Measurements from ENCODE around the gene HES6.

GRCh38 chr2:238226698-238227586 lies 12.9 kb downstream of the HES6 start:
- TF ChIP-seq SP1 (IDR thresholded peaks at IDR 0.05; ENCODE audit: low read depth, low read length) (no peak), EZH2 (IDR thresholded peaks at IDR 0.05; ENCODE audit: low read depth, low read length, severe bottlenecking) (no peak), TCF12 (IDR thresholded peaks at IDR 0.05; ENCODE audit: low read depth, low read length) (no peak), KDM1A (IDR thresholded peaks at IDR 0.05; ENCODE audit: borderline replicate concordance, low read length) (no peak), BCL11A (IDR thresholded peaks at IDR 0.05; ENCODE audit: low read depth in 2 of 2, low read length in 2 of 2) (no peak), POLR2AphosphoS5 (IDR thresholded peaks at IDR 0.05; ENCODE audit: low read depth, low read length) (no peak), RNF2 (IDR thresholded peaks at IDR 0.05; ENCODE audit: borderline replicate concordance, low read depth, low read length, missing control alignments, poor library complexity, severe bottlenecking) (no peak), CTCF (IDR thresholded peaks at IDR 0.05; ENCODE audit: control extremely low read depth in 1 of 3, insufficient read depth in 1 of 3, low read depth in 1 of 3, low read length in 3 of 3) (no peak), HDAC6 (IDR thresholded peaks at IDR 0.05; ENCODE audit: low read depth, low read length) (no peak), E2F6 (IDR thresholded peaks at IDR 0.05) (no peak), POLR2A (IDR thresholded peaks at IDR 0.05; ENCODE audit: control extremely low read depth in 1 of 2, low read depth in 2 of 2, low read length in 2 of 2) (no peak), CREB1 (IDR thresholded peaks at IDR 0.05) (no peak)
